Esophagus squamous epithelium (tissue), 4 donors: ENCODE results near the gene TMEM8B.

ENCODE experiments used
- POLR2A ChIP-seq, 4 donors: fragments of 450-650 bp; IDR thresholded peaks; one replicate each; pipeline ENCODE4 v1.6.1; 2017; ENCODE audit warnings: antibody characterized with exemption in 4 of 4, mild to moderate bottlenecking in 4 of 4, moderate library complexity in 3 of 4
- TF ChIP-seq, protein P1 (sequence below), 6 experiments: fragments of 450-650 bp in 4 of 6; fragments of 200-600 bp in 2 of 6; sonication (generic) in 2 of 6; IDR thresholded peaks; one replicate each; pipeline ENCODE4 v1.5.1; 2016 to 2019; ENCODE audit warnings: antibody characterized with exemption in 6 of 6, mild to moderate bottlenecking in 4 of 6, moderate library complexity in 4 of 6

DNA sequence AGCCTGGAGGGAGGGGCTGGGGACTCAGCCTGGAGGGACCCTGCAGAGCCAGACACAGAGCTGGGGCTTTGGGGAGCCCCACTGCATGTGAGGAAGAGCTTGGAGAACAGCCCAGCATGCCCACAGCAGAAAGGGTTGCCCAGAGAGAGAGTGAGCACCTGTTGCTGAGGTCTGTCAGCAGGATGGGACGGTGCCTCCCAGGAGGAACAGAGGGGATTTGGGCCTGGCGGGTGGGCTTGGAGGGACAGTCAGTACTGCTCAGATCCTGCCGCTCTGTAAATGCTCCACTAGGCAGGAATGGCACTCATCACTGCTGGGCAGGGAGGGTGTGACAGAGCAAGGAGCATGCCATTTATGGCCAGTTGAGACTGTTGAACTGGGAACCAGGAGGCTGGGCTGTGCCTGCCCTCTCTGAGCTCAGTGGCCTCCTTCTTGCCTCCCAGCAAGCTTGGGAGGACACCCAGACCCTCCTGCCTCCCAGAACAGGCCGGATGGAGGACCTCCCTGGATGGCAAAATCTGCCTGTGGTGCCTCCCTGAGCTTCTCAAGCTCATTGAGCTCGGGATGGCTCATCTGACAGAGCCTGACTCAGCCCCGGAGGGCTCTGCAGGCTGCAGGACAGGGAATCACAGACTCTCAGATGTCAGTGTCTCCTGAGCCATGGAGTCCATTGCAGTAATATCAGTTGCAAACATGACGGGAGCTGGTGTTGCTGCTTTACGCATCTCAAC is 76.2 kb downstream of the TMEM8B start:
- TF ChIP-seq, protein P1, sequence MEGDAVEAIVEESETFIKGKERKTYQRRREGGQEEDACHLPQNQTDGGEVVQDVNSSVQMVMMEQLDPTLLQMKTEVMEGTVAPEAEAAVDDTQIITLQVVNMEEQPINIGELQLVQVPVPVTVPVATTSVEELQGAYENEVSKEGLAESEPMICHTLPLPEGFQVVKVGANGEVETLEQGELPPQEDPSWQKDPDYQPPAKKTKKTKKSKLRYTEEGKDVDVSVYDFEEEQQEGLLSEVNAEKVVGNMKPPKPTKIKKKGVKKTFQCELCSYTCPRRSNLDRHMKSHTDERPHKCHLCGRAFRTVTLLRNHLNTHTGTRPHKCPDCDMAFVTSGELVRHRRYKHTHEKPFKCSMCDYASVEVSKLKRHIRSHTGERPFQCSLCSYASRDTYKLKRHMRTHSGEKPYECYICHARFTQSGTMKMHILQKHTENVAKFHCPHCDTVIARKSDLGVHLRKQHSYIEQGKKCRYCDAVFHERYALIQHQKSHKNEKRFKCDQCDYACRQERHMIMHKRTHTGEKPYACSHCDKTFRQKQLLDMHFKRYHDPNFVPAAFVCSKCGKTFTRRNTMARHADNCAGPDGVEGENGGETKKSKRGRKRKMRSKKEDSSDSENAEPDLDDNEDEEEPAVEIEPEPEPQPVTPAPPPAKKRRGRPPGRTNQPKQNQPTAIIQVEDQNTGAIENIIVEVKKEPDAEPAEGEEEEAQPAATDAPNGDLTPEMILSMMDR (IDR thresholded peaks at IDR 0.05) = no peak
- no peak for TF ChIP-seq POLR2A (IDR thresholded peaks at IDR 0.05)
